IMR-90 (cell line): ENCODE results near the gene OR5AN1. TPM values are rescaled to one million over a fixed set of nuclear protein-coding genes. Genes with fewer than 3 reads are reported as not detected.

Experiments used
- ATAC-seq: fragments of 200-7000 bp; cut with Tn5 transposase; 2 replicates; pipeline ENCODE4 v1.9.1; 2020; ENCODE audit warnings: low read depth, mild to moderate bottlenecking, moderate library complexity
- BruUV-seq: library from RNA; stranded (reverse); fragments of 400-500 nt; replicated peaks from 2 replicates; lab custom pipeline; 2021; lab: Mats Ljungman, UMichigan
- CTCF ChIA-PET: fragments of 300-600 bp; formaldehyde crosslinking; extraction: SDS; loops from one replicate; lab custom pipeline; 2021; ENCODE audit warnings: antibody characterized with exemption; lab: Yijun Ruan, JAX
- POLR2A ChIA-PET: fragments of 300-600 bp; sonication (Branson Sonifier 250); formaldehyde crosslinking; loops from one replicate; lab custom pipeline; 2022; ENCODE audit warnings: antibody characterized with exemption; ENCODE audit not compliant: unreplicated experiment; lab: Charles Lee
- DNase-seq: peaks from one replicate; pipeline ENCODE4 v3.0.0; 2013
- H2AFZ ChIP-seq: replicated peaks from 2 replicates; pipeline ENCODE3; 2013; ENCODE audit warnings: low read length, mild to moderate bottlenecking; ENCODE audit not compliant: poor library complexity
- H2AK5ac ChIP-seq: 2 replicates; pipeline ENCODE4 v1.6.1; 2013; ENCODE audit warnings: low read depth, low read length, inconsistent platforms
- H2AK9ac ChIP-seq: replicated peaks from 2 replicates; pipeline ENCODE3; 2013; ENCODE audit warnings: mild to moderate bottlenecking, low read depth, low read length, moderate library complexity; ENCODE audit not compliant: poor library complexity
- H2BK120ac ChIP-seq: 2 replicates; pipeline ENCODE4 v1.6.1; 2013; ENCODE audit warnings: low read depth, low read length, inconsistent platforms
- H2BK15ac ChIP-seq: 3 replicates; pipeline ENCODE4 v1.6.1; 2013; ENCODE audit warnings: low read depth, low read length, inconsistent platforms
- H2BK20ac ChIP-seq: 2 replicates; pipeline ENCODE4 v1.6.1; 2013; ENCODE audit warnings: low read depth, mild to moderate bottlenecking, inconsistent platforms, low read length, moderate library complexity
- H2BK5ac ChIP-seq: 2 replicates; pipeline ENCODE4 v1.6.1; 2013; ENCODE audit warnings: mild to moderate bottlenecking, low read depth, low read length, inconsistent platforms; ENCODE audit not compliant: poor library complexity, severe bottlenecking
- H3K14ac ChIP-seq: replicated peaks from 2 replicates; pipeline ENCODE4 v1.6.1; 2013; ENCODE audit warnings: low read depth, low read length, inconsistent platforms
- H3K18ac ChIP-seq: 2 replicates; pipeline ENCODE4 v1.6.1; 2013; ENCODE audit warnings: low read depth, low read length, control low read depth
- H3K23ac ChIP-seq: 2 replicates; pipeline ENCODE4 v1.6.1; 2013; ENCODE audit warnings: low read depth, low read length, inconsistent platforms
- H3K27ac ChIP-seq: 2 replicates; pipeline ENCODE4 v1.5.1; 2013; ENCODE audit warnings: mild to moderate bottlenecking, control low read depth, low read length; ENCODE audit not compliant: insufficient read depth
- H3K27me3 ChIP-seq: 2 replicates; pipeline ENCODE4 v1.6.1; 2013; ENCODE audit warnings: low read length; ENCODE audit not compliant: control insufficient read depth, insufficient read depth
- H3K36me3 ChIP-seq: 2 replicates; pipeline ENCODE4 v1.6.1; 2013; ENCODE audit warnings: low read length, mixed read lengths; ENCODE audit not compliant: control insufficient read depth, insufficient read depth
- H3K4ac ChIP-seq: 2 replicates; pipeline ENCODE4 v1.6.1; 2013; ENCODE audit warnings: low read depth, low read length, inconsistent platforms
- H3K4me1 ChIP-seq: 2 replicates; pipeline ENCODE4 v1.6.1; 2013; ENCODE audit warnings: low read length, mixed read lengths; ENCODE audit not compliant: control insufficient read depth, insufficient read depth
- H3K4me2 ChIP-seq: 2 replicates; pipeline ENCODE4 v1.6.1; 2013; ENCODE audit warnings: low read depth, mild to moderate bottlenecking, control low read depth, low read length, moderate library complexity
- H3K4me3 ChIP-seq: 2 replicates; pipeline ENCODE4 v1.5.1; 2013; ENCODE audit warnings: low read depth, mild to moderate bottlenecking, control low read depth, low read length, moderate library complexity; ENCODE audit not compliant: insufficient read depth
- H3K56ac ChIP-seq: 2 replicates; pipeline ENCODE4 v1.6.1; 2013; ENCODE audit warnings: low read length, inconsistent platforms; ENCODE audit not compliant: insufficient read depth; ENCODE audit errors: extremely low read depth
- H3K79me1 ChIP-seq, 2 experiments: 2 replicates each; pipeline ENCODE4 v1.6.1; 2013; ENCODE audit warnings: low read length in 2 of 2, inconsistent platforms in 1 of 2, low read depth in 1 of 2
- H3K9ac ChIP-seq: 2 replicates; pipeline ENCODE4 v1.6.1; 2013; ENCODE audit warnings: low read depth, low read length, control low read depth
- H3K9me1 ChIP-seq: 2 replicates; pipeline ENCODE4 v1.6.1; 2013; ENCODE audit warnings: low read length, inconsistent platforms; ENCODE audit not compliant: insufficient read depth
- H3K9me3 ChIP-seq: 2 replicates; pipeline ENCODE4 v1.6.1; 2013; ENCODE audit warnings: low read length; ENCODE audit not compliant: control insufficient read depth, insufficient read depth
- H4K20me1 ChIP-seq: 2 replicates; pipeline ENCODE4 v1.6.1; 2013; ENCODE audit warnings: low read length, inconsistent platforms; ENCODE audit not compliant: insufficient read depth
- H4K5ac ChIP-seq: 2 replicates; pipeline ENCODE4 v1.6.1; 2013; ENCODE audit warnings: mild to moderate bottlenecking, low read depth, low read length, control low read depth
- H4K8ac ChIP-seq, 2 experiments: 2 replicates each; pipeline ENCODE4 v1.6.1; 2013; ENCODE audit warnings: low read depth in 2 of 2, low read length in 2 of 2, control low read depth in 1 of 2, inconsistent platforms in 1 of 2
- H4K91ac ChIP-seq: 2 replicates; pipeline ENCODE4 v1.6.1; 2013; ENCODE audit warnings: low read depth, low read length, inconsistent platforms; ENCODE audit not compliant: insufficient read depth
- CEBPB ChIP-seq: IDR thresholded peaks from 2 replicates; pipeline ENCODE4 v1.6.1; 2012; ENCODE audit warnings: low read depth, low read length, improper control_type of control experiment
- WGBS, 2 experiments: methylation state at CpG; one replicate each; pipeline versions ENCODE4 v1.1.5 to v1.1.7; 2013; ENCODE audit warnings: missing lambda C conversion rate in 2 of 2; ENCODE audit not compliant: insufficient read length in 1 of 2; ENCODE audit errors: extremely low coverage in 2 of 2; 5-methylcytosine and 5-hydroxymethylcytosine counted together
- dilution Hi-C: fragments of 300-500 bp; cut with HindIII; formaldehyde crosslinking; loops from one replicate; pipeline ENCODE4 v1.14.3; 2018; ENCODE audit warnings: low sequenced_read_pairs; ENCODE audit not compliant: unreplicated experiment
- in situ Hi-C: fragments of 300-500 bp; cut with MboI; formaldehyde crosslinking; loops from 3 replicates; pipeline ENCODE4 v1.14.3; 2019; ENCODE audit warnings: low sequenced_read_pairs, inconsistent platforms, mixed read lengths
- intact Hi-C: fragments of 100-400 bp; cut with micrococcal nuclease; formaldehyde crosslinking; loops from 2 replicates; pipeline ENCODE4 v1.10.0; 2022
- polyA plus RNA-seq, 3 experiments: library from polyadenylated mRNA; depleted of rRNA; stranded (reverse); fragments of >200 nt; gene quantifications; 2 replicates each; pipeline ENCODE4 v1.2.3, GENCODE V29; 2012; ENCODE audit warnings: low replicate concordance in 1 of 3
- total RNA-seq: library from RNA; depleted of rRNA; stranded (reverse); fragments of >200 nt; gene quantifications from 2 replicates; pipeline ENCODE4 v1.2.3, GENCODE V29; 2012
- TF ChIP-seq, protein P1 (sequence below): conservative IDR thresholded peaks from 2 replicates; pipeline ENCODE4 v1.5.1; 2012; ENCODE audit warnings: mild to moderate bottlenecking, low read depth, low read length, improper control_type of control experiment

OR5AN1 gene
- total and polyA plus RNA-seq, 2 of the 4 experiments (the other 2 are of a cell fraction), result not detected

DNA sequence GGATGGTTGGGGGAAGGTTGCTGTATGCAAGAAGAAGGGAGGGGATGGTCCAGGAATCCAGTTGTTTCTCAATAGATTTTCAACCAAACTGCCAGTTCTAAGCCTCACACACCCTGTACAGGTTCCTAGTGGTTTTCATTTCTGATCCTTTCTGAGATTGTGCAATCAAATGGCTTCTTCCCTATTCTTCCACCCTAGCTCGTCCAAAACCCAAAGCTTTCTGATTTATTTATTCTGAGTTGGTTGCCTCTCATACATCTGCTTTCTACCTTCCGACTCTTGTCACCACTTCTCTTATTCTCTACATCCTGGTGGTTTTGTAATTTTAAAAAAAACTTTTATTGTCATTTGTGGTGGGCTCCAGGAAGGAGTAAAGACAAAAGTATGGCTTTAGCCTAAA is 55.0 kb downstream of the OR5AN1 start:
- Histone ChIP-seq H4K5ac (no peak overlapping the region), H2BK5ac (no peak overlapping the region), H3K9me1 (no peaks in the 10 kb centered on the region), H3K9me3 (no peaks in the 10 kb centered on the region), H3K27me3 (no peaks in the 10 kb centered on the region), H2BK120ac (no peak overlapping the region), H3K36me3 (no peaks in the 10 kb centered on the region), H3K4me3 (no peak overlapping the region), H2AK9ac (no peak overlapping the region), H3K23ac (no peak overlapping the region), H3K14ac (no peak overlapping the region), H3K56ac (no peak overlapping the region), H3K4me2 (no peak overlapping the region), H2AK5ac (no peak overlapping the region), H3K27ac (no peak overlapping the region), H3K4me1 (no peaks in the 10 kb centered on the region), H4K20me1 (no peaks in the 10 kb centered on the region), H3K79me1 (no peaks in the 10 kb centered on the region), H2BK20ac (no peak overlapping the region), H2AFZ (no peak overlapping the region), H2BK15ac (no peak overlapping the region), H3K4ac (no peak overlapping the region), H4K8ac (no peak overlapping the region), H3K18ac (no peak overlapping the region), H3K9ac (no peak overlapping the region), H4K91ac (no peak overlapping the region)
- no peak for DNase-seq
- ChIA-PET CTCF (no interaction called here), POLR2A (no interaction called here)
- intact Hi-C loops (no loop called here), dilution Hi-C loops (no loop called here), in situ Hi-C loops (no loop called here)
- no TSS peak for BruUV-seq
- peak; percentile 71 for TF ChIP-seq CEBPB
- TF ChIP-seq, protein P1, sequence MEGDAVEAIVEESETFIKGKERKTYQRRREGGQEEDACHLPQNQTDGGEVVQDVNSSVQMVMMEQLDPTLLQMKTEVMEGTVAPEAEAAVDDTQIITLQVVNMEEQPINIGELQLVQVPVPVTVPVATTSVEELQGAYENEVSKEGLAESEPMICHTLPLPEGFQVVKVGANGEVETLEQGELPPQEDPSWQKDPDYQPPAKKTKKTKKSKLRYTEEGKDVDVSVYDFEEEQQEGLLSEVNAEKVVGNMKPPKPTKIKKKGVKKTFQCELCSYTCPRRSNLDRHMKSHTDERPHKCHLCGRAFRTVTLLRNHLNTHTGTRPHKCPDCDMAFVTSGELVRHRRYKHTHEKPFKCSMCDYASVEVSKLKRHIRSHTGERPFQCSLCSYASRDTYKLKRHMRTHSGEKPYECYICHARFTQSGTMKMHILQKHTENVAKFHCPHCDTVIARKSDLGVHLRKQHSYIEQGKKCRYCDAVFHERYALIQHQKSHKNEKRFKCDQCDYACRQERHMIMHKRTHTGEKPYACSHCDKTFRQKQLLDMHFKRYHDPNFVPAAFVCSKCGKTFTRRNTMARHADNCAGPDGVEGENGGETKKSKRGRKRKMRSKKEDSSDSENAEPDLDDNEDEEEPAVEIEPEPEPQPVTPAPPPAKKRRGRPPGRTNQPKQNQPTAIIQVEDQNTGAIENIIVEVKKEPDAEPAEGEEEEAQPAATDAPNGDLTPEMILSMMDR, result no peak
- no CpG with 5 or more reads among the region's 2 CpGs for WGBS, 2 experiments
- no peak for ATAC-seq
